ENCODE results near the gene RHOF. TPM values are rescaled to one million over a fixed set of nuclear protein-coding genes. Genes with fewer than 3 reads are reported as not detected.
A peak's percentile ranks its signal among the peaks of the same experiment; 100 is the strongest.

Gene RHOF
- total and polyA plus RNA-seq, 2 of the 8 experiments (the other 6 are each of a cell fraction or from before 2014, with no cell fraction given), result 23.8 to 31.9 TPM

DNA sequence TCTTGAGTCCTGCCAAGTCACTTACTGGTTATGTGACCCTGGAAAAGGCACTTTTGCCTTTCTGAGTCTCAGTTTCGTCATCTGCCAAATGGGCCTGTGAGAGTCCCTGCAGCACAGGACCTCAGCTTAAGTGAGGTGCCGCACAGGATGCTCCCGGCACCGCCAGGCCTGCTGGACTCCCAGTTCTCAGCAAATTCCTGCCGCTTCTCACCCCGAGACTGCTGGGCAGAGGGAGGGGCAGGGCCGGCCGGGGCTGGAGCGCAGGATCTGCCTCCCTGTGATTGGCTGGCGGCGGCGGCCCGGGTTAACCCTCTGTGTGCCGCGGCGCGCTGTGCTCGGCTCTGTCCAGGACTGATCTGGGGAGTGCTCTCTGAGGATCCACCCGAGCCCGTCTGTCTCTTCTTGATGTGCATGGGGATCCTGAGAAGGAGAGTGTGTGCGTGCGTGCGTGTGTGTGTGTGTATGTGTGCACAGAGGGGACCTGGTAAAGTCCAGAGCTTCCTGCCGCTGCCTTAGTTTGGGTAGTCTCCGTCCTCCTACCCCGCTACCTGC lies 18.9 kb upstream of the RHOF start (continued):
- TF ChIP-seq, protein P1, sequence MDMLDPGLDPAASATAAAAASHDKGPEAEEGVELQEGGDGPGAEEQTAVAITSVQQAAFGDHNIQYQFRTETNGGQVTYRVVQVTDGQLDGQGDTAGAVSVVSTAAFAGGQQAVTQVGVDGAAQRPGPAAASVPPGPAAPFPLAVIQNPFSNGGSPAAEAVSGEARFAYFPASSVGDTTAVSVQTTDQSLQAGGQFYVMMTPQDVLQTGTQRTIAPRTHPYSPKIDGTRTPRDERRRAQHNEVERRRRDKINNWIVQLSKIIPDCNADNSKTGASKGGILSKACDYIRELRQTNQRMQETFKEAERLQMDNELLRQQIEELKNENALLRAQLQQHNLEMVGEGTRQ (IDR thresholded peaks at IDR 0.05; ENCODE audit: low read length), result no peak
- TF ChIP-seq SP4 (IDR thresholded peaks at IDR 0.05; ENCODE audit: low read length), result peak; percentile 79; the same call in 1 of the 2 replicates
- TF ChIP-seq HDAC2 (IDR thresholded peaks at IDR 0.05; ENCODE audit: borderline replicate concordance in 1 of 2, low read depth in 2 of 2, low read length in 2 of 2), result peak in 1 of 2 experiments; percentile 90; a peak in 1 of 4 replicates
- no peak for TF ChIP-seq FOSL1 (IDR thresholded peaks at IDR 0.05; ENCODE audit: insufficient read depth, low read depth, low read length)
- no peak; the same call in 1 of the 2 replicates for TF ChIP-seq TAF1 (IDR thresholded peaks at IDR 0.05; ENCODE audit: low read depth, low read length)
